NCI-H69 (cell line): ENCODE measurements around the gene TBK1.
"Not testable (repeated sequence)": the region's sequence is repeated elsewhere in the genome, so short reads cannot be mapped to it uniquely, and the experiment has no call there.

Source experiments
- DNase-seq: peaks from one replicate; lab custom pipeline; 2025; lab: John Stamatoyannopoulos, UW

The TBK1 gene

DNA sequence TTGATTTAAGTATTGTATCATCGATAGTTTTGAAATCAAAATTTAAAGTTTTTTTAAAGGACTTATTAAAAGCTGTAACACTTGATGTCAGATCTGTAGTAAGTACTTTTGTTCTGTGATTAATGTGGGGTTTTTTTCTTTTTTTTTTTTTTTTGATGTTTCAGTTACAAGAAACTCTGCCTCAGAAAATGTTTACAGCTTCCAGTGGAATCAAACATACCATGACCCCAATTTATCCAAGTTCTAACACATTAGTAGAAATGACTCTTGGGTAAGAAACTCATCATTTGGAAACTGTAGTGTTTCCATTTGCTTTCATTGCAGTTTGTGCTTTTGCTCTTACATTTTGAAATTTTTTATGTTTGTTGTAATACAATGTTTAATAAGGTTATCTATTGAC lies 45.6 kb downstream of the TBK1 start:
- no peak for DNase-seq

DNA sequence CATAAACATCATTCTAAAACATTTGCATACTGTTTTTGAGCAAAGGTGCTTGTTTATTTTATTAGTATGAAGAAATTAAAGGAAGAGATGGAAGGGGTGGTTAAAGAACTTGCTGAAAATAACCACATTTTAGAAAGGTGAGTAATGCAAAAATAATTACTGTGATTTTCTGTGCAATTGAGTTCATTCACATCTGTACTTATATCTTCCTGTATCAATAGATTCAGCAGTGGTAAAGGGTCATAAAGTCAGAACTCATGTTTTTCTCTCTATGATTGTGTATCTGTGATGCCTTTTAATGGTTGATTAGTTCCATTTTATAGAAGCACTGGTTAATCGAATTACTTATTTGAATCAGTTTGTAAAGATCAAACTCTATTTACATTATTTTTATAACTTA lies 46.0 kb downstream of the TBK1 start:
- DNase-seq, result no peak

DNA sequence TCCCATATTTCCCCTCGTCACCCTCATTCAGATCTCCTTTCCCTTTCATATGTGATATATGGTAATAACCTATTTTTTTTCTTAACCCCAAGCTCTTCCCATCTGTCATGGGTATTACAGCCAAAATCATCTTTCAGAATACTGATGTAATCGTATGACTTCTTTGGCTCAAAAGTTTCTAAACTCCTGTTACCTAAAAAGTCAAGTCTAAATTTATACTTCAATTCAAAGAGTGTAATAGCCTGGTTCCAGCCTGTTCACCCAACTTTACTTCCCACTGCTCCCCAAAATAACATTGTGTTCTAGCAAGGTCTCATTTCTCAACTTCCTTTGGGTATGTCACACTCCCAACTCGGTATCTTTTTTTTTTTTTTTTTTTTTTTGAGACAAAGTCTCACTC lies 48.5 kb downstream of the TBK1 start:
- no peak for DNase-seq

DNA sequence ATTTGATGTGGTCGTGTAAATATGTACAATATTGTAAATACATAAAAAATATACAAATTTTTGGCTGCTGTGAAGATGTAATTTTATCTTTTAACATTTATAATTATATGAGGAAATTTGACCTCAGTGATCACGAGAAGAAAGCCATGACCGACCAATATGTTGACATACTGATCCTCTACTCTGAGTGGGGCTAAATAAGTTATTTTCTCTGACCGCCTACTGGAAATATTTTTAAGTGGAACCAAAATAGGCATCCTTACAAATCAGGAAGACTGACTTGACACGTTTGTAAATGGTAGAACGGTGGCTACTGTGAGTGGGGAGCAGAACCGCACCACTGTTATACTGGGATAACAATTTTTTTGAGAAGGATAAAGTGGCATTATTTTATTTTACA lies 49.6 kb downstream of the TBK1 start:
- DNase-seq, result no peak

DNA sequence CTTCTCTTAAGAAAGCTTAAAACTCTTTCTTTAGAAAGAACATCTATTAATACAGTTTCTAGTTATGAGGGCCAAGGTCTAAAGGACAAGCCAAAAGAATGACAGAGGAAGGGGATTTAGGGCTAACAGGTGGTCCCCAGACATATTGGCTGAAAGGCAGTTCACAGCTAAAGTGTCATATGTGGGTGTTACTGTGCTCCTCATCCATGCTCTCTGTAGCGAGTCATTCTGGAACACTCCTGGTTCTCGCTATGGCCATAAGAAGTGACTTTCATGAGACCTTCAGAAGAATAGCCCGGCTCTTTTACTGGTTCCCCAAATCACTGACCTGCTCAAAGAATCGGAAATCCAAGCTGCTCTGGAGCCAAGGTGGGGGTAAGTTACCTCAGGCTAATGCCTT lies 55.0 kb downstream of the TBK1 start:
- no peak for DNase-seq

DNA sequence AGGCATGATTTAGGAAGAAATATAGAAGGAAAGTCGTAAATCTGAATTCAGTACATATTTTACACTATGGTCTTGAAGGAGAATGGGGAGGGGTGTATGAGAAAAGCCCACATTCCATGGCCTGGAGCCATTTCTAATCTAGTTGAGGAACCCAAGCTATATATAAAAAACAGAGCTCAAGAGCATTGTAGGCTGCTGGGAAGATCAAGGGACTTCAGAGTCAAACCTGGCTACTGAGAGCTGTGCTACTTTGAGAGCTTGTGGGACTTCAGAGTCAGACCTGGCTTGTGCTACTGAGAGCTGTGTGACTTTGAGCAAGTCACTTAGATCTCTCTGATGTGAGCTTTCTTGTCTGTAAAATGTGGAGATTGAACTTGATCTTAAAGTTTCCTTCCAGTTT lies 58.7 kb downstream of the TBK1 start:
- no peak for DNase-seq

DNA sequence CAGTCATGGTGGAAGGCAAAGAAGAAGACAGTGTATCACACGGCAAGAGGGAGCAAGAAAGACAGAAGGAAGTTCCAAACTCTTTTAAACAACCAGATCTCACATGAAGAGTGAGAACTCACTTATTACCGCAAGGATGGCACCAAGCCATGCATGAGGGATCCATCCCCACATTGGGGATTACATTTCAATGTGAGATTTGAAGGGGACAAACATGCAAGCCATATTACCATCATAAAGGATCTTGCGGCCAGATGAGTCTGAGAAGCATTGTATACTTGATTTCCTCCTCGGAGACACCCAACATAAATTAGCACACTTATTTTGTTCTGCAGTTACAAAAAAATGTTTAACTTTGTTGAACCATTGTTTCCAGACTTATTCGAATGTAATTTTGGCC lies 66.5 kb downstream of the TBK1 start:
- DNase-seq, result no peak

DNA sequence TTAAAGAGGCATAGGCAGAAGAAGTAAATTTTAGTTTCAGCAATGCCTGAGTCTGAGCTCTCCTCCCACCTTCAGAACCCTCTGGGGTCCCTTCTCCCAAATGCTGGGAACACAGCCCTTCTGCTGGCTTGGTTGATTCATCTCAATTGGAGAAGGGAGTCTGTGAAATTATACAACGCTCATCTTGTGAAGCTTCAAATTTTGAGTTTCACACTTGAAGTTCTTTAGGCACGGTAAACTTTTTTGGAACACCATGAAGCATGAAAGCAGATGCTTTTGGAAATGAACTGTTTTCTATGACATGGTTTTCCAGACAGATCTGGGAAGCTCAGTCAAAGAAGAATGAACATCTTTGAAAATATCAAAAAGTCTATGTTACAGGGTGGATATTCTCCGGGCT lies 69.9 kb downstream of the TBK1 start:
- DNase-seq, result peak; percentile 79

DNA sequence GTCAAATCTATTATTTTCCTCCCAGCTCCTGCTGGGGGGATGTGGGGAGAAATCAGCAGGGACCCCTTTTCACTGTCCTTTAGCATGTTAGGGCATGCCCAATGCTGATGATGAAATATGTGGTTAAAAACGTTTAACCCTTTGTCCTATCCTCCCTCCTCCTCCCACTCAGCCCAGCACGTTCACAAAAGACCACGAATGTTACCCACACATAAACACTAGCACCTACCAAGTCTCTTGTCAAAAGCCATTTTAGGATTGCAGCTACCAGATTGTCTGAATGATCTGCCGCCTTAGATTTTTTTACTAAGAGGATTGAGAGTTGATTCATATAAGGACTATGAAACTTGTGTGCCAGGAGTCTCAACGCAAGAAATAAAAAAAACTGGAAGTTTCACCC lies 70.4 kb downstream of the TBK1 start:
- DNase-seq, result peak; percentile 96

DNA sequence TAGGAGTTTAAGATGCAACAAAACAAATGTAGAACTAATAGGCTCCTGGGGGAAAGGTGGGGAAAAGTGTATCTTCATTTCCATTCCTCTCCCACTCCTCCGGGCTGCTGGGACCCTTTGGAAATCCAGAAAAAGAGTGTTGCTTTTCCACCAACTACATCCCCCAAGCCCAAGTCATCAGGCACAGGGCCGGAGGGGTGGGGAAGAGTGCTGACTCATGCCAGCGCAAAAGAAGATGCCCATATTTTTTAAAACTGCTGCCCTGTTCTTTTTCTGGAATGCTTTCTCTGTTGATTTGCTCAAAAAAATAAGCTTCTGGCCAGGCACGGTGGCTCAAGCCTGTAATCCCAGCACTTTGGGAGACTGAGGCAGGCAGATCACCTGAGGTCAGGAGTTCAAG lies 70.9 kb downstream of the TBK1 start:
- peak; percentile 57 for DNase-seq

DNA sequence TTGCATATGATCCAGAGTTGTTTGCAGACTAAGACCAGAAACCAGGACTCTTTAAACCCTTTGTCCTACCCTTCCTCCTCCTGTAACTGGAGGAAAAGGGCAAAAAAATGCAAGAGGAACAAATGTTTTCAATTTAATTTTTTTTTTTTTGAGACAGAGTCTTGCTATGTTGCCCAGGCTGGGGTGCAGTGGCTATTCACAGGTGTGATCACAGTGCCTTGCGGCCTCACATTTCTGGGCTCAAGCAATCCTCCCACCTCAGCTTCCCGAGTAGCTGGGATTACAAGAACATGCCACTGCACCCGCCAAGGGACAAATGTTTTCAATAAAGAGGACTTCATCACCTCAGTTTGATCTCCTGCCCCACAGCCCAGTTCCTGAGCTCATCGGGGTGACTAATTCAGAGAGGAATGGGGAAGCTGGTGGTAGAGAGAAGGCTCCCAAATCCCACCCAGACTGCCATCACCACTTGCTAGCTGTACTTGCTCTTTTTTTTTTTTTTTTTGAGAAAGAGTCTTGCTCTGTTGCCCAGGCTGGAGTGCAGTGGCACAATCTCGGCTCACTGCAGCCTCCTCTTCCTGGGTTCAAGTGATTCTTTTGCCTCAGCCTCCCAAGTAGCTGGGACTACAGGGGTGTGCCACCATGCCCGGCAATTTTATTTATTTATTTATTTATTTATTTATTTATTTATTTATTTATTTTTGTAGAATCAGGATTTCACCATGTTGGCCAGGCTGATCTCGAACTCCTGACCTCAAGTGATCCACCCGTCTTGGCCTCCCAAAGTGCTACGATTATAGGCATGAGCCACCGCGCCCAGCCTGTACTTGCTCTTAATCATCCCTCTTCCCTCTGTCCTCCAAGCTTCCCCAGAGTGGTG lies 71.9 kb downstream of the TBK1 start:
- DNase-seq, result not testable (repeated sequence)

DNA sequence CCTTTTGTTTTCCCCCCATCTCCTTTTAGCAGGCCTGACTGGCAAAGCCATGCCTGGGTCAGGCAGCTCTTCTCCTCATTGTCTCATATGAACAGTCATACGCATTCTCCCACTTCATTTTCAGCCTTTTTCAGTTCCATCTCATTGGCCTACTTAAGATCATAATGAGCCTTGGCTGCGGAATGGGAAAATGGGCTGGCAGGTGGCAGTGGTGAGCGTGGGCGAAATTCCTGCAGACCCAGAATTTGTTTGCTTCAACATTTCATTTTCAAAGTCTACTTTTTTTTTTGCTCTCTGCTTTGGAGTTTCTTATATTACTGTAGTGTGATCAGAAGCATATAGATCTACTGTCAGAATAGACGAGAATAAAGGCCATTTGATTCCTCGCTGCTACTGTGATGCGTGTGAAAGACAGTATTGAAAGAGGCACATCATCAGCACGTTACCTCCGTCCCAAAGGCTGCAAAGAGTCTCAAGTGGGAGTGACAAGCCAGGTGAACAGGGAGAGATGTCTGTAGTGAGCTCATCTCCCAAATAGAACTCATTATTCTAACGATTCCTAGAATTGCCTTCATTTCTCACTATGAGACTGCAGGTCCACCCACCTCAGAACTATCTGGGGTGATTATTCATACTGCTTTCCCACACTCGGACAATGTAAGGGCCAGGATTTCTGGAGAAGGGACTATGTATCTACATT lies 73.7 kb downstream of the TBK1 start:
- DNase-seq, result no peak

DNA sequence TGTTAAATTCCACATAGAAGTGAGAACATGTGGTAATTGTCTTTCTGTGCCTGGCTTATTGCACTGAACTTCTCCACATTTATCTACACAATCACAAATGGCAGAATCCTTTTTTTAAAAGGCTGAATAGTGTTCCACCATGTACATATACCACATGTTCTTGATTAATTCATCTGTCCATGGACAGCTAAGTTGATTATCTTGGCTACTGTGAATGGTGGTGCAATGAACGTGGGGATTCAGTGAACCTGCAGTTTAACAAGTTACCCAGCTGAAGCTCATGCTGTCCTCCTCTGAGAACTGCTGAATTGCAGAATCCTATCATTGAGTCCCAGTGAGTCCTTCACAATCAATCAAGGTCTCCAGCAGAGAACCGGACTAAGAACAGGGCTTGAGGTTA lies 74.9 kb downstream of the TBK1 start:
- no peak for DNase-seq

DNA sequence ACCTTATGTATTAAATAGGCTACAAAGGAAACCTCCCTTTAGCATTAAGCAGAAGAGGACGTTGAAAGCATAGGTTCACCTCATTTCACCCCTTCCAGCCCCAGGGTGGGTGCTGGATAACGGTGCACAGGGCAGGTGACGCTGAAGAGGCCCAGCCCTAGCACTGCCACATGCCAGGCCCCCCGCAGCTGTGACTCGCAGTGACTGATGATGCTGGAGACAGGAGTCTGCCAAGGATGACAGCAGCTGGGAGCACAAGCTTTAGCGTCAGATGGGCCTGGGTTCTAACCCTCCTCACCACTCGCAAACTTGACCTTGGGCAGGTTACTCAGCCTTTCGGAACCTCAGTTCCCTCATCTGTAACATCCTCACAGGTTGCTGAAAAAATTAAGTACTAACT lies 76.7 kb downstream of the TBK1 start:
- DNase-seq, result peak; percentile 65

DNA sequence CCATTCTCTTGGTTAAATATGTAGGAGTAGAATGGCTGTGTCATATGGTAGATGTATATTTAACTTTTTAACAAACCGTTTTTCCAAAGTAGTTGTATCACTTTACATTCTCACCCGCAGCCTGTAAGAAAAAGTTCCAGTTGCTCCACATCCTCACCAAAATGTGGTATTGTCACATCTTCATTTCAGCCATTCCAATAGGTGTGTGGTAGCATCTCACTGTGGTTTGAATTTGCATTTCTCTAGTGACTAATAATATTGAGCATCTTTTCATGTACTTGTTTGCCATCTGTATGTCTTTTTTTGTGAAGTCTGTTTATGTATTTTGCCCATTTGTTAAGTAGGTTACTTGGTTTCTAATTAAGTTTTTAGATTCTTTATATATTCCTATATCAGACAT lies 78.6 kb downstream of the TBK1 start:
- no peak for DNase-seq

DNA sequence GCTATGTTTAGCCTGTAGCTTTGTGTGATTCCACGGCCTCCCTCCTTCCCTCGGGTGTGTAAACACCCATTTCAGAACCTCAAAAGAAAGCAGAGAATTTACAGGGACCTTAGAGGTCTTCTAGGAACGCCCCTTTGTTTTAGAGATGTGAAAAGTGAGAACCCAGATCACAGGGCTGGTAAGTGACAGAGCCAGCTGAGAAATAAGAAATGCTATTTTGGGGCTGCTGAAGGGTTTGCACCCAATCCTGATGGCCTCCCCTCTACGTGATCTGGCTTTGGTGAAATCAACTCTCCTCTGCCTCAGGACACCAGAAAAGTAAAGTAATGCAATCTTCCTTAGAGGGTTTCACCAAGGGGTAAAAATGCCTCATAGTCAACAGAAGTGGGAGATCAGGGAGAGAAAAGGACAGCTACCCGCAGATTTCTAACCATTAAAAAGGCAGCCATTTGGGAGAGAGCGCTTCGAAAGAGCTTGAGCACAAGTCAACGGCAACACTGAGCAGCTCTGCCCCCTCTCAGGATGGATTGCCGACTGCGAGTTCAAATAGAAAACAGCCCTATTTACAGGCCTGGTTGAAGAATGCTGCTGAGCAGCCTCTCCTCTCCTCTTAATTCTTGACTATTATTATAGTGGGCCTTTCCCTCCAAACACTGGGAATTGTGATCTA lies 79.9 kb downstream of the TBK1 start:
- DNase-seq, result no peak

DNA sequence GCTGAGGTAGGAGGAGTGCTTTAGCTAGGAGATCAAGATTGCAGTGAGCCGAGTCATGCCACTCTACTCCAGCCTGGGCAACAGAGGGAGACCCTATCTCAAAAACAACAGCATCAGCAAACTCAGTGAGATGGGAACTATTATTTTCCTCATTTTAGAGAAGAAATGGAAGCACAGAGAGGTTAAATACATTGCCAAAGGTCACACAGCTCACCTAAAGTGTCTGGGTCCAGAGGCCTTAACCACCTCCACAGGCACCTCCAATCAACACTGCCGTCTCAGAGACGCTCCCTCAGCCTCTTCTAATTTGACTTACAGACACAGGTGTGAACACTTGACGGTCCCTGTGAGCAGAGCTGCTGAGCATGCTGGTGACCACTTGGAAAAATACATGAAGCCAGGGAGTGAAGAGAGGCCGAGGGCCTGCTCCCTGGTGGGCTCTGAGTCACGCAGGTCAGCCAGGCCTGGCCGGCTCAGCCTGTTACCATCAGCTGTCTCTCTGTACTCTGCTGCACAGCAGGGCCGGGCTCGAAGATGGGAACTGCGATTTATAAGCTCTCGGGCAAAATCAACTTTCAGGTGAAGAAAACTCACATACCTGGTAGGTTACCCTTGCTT lies 80.9 kb downstream of the TBK1 start:
- no peak for DNase-seq

DNA sequence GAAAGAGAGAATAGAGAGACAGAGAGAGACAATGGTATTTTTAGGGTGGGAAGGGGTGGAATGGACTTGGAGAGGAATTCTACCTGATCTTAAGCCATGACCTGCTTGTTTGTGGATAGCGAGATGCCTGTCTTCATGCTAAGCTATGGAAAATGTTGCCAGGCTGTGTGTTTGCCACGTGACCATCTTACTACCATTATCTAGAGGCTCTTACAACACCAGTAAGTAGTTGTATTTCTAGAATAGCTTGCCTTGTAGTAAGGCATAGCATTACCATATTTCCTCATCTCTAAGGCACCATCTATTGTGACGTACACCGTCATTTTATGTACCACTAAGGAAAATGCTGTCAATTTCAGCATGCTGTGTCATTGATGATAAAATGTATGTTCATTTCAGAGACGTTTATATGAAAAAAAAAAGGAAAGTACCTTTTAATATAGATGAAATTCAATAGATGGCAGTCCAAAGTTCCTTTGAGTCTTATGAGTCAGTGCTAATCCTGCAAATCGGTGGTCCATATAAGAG lies 82.8 kb downstream of the TBK1 start:
- DNase-seq, result no peak

DNA sequence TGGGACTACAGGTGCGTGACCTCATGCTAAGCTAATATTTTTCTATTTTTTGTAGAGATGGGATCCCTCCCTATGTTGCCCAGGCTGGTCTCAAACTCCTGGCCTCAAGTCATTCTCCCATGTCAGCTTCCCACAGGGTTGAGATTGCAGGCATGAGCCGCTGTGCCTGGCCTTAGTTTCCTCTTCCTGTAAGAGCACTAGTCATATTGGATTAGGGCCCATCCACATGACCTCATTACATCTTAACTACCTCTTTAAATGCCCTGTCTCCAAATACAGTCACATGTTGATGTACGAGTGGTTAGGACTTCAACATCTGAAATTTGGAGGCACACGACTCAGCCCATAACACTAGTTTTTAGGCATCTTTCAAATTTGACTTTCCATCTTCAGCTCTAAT lies 86.2 kb downstream of the TBK1 start:
- DNase-seq, result no peak

DNA sequence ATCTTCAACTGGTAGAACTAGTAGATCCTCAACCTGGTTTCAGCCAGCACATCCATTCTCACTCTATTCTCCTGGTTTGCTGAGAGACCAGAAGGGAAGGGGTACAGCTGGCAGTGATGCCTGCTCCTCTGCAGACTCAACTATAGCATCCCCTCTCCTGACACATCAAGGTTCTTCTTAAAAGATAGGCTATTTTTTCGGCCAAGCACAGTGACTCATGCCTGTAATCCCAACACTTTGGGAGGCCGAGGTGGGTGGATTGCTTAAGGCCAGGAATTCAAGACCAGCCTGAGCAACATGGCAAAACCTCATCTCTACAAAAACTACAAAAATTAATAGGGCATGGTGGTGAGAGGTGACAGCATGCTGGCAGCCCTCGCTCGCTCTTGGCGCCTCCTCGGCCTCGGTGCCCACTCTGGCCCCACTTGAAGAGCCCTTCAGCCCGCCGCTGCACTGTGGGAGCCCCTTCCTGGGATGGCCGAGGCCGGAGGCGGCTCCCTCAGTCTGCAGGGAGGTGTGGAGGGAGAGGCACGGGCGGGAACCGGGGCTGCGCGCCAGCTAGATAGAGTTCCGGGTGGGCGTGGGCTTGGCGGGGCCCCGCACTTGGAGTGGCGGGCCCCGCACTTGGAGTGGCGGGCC lies 90.6 kb downstream of the TBK1 start:
- DNase-seq, result not testable (repeated sequence)

DNA sequence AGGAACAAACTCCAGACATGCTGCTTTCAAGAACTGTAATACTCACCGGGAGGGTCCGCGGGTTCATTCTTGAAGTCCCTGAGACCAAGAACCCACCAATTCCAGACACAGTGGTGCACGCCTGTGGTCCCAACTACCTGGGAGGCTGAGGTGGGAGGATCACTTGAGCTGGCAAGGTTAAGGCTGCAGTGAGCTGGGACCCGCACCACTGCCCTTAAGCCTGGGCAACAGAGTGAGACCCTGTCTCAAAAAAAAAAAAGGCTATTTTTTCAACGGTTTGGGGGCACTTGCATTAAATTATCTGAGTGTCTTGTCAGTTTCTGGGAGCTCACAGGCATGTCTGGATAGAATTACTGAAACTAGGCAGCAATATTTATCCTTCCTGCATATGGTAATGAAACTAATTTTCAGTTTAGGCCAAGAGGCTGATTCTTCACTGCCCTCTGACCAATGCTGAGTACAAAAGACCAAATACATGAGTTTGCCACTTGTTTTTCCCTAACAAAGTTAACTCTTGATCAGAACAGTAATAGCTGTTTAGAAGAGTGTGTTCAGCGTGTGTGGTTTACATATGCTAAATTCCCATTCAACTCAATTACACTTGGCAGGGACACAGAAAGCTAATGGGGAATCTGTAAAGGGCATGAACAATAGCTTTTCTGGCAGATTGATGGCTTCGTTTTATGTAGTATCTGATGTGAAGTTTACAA lies 92.6 kb downstream of the TBK1 start:
- peak; percentile 94 for DNase-seq
